Omental fat pad (tissue), 4 donors: ENCODE results near the gene LHPP. TPM values are rescaled to one million over a fixed set of nuclear protein-coding genes. Genes with fewer than 3 reads are reported as not detected.

Source experiments
- ATAC-seq: fragments of 150-250 bp; one replicate; pipeline ENCODE4 v1.9.1; 2016; ENCODE audit warnings: mild to moderate bottlenecking, moderate library complexity; ENCODE audit not compliant: low FRiP score
- DNase-seq: peaks from one replicate; pipeline ENCODE4 v3.0.0-alpha.2; 2019; ENCODE audit warnings: low spot score
- CTCF ChIP-seq, 3 donors: fragments of 450-650 bp; IDR thresholded peaks; one replicate each; pipeline ENCODE4 v1.5.1; 2016 to 2017; ENCODE audit warnings: antibody characterized with exemption in 3 of 3, mild to moderate bottlenecking in 3 of 3, moderate library complexity in 2 of 3
- total RNA-seq, 4 donors: library from RNA; depleted of rRNA; stranded (reverse); fragments of >200 nt; gene quantifications; one replicate each; pipeline ENCODE4 v1.1.0, GENCODE V29; 2016

LHPP gene
- total RNA-seq, 4 donors from 2014 or later: 10.1 to 16.2 (median 13.7) TPM

GRCh38 chr10:124616040-124616835 is 154.6 kb downstream of the LHPP start:
- TF ChIP-seq CTCF (IDR thresholded peaks at IDR 0.05): no peak
- ATAC-seq (no peak), DNase-seq (no peak)

- DNase-seq (no peak), ATAC-seq (no peak)
- no peak for TF ChIP-seq CTCF (IDR thresholded peaks at IDR 0.05)
These were observed 155.2 kb downstream of the LHPP start for GRCh38 chr10:124616836-124617130.

- DNase-seq (no peak), ATAC-seq (no peak)
- TF ChIP-seq CTCF (IDR thresholded peaks at IDR 0.05): no peak
These were observed 156.9 kb downstream of the LHPP start for GRCh38 chr10:124618470-124619073.

GRCh38 chr10:124619195-124619594 is 157.6 kb downstream of the LHPP start:
- no peak for ATAC-seq
- DNase-seq: no peak
- no peak for TF ChIP-seq CTCF (IDR thresholded peaks at IDR 0.05)

- no peak for ATAC-seq
- TF ChIP-seq CTCF (IDR thresholded peaks at IDR 0.05): no peak
- DNase-seq: no peak
These were observed 158.3 kb downstream of the LHPP start for GRCh38 chr10:124619802-124620490.

- no peak for TF ChIP-seq CTCF (IDR thresholded peaks at IDR 0.05)
- ATAC-seq: no peak
- no peak for DNase-seq
These were observed 160.0 kb downstream of the LHPP start for GRCh38 chr10:124621637-124622036.
